ENCODE data around the gene DPYD.

Gene DPYD

DNA sequence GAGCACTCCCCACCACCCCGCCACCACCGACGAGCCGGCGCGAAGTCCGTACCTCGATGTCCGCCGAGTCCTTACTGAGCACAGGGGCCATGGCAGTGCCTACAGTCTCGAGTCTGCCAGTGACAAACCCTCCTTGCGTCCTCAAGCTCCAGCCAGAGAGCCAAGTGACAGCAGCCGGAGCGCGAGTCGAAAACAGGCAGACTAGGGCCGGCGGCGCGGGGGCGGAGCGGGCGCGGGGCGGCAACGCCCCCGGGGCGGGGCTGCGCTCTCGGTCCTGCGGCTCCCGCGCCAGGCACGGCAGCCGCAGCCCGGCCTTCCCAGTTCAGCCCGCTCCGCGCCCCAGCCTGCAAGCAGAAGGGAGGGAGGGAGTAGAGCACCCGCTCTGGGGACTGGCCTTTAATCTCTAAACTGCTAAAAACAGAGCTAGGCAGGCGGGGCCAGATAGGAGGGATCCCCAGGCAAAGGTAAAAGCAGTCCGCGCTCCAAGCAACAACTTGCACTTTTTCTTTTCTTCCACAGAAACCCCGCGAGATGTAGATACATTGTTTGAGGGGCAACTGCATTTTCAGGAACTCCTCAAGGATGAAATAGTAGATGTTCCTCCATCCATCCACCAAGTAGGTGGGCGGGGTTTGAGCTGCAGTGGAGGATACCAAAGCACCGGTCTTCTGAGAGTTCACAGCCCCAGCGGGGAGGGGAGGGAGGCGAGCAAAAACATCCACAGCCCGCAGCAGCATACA, at the start of gene DPYD:
Gene DPYD (minus strand): TSS at position 203 of the 740 bp plus-strand sequence. CDS start 112 bp downstream, at position 91.
- DNase-seq, result peak; percentile 90

GRCh38 chr1:97960470-97960869, 39.6 kb upstream of the DPYD start:
- no peak for DNase-seq

DNA sequence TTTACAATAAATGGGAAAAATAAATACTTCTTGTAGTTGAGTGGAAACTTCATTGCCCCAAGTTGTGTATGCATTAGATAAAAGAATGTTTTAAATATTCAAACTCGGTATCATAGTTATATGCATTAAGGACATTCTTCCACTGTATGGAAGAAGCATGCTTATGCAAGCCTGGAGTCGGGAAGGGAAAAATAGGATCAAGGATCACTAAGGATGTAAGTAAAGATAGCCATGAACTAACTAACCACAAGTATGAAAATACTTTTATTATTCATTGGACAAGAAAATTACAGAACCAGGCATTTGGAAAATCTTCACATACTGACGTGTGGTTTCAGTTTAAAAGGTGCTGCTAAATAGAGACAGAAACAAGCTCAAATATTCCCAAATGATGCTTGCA, 26.9 kb upstream of the DPYD start:
- no peak for DNase-seq

DNA sequence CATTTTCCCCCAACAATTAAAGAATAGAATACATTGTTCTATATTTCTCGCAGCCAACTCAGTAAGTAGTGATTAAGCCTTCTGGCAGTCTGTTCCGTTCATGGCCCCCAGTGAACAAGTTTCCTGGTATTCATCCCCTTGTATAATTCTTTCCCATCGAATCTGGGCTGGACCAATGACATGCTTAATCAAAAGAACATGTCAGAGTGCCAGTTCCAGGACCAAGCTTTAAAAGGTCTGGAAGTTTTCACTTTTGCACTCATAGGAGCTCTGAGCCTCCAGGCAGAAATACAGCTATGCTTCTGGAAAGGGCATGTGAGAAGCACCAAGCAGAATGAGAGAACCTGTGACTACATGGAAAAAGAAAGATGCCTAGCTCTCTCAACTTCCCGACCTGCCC, 22.5 kb upstream of the DPYD start:
- no peak for DNase-seq

DNA sequence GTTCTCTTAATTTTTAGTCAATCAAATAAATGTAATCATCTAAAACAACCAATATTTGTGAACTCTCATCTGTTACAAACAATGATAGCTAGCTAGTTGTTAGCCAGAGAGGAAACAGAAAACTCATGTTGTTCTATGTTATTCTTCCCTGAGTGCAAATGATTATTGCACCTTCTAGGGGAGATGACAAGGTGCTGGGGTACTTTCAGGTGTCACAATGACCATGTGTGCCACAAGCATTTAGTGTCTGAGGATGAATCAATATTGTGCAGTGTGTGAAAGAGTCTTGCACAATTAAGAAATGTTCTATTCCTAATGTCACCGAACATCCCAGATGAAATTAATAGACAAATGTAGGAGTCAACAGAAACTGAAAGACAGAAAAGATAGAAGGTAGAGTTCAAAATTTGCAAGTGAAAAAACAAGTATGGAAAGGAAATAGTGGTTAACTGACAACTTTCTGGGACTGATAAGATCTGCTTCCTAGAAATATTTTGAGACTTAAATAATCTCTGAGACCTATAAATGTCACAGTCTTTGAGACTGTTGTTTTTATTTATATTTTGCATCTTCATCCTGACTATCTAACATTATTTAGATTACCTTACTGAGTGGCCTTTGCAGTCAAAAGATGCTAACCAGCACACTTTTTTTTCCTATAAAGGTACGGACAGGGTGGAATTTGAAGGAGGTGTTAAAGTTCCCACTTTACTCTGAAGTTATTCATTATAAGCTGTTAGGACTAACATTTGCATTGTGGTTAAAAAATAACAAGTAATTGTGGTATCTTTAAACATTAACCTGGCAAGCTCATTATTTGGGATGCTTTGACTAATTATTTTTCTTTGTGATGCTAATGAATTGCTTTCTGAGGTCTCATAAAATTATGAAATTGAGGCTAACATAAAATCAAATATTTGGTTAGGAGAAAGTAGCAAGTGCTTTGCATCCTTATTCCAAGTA, 21.6 kb upstream of the DPYD start:
- no peak for DNase-seq

DNA sequence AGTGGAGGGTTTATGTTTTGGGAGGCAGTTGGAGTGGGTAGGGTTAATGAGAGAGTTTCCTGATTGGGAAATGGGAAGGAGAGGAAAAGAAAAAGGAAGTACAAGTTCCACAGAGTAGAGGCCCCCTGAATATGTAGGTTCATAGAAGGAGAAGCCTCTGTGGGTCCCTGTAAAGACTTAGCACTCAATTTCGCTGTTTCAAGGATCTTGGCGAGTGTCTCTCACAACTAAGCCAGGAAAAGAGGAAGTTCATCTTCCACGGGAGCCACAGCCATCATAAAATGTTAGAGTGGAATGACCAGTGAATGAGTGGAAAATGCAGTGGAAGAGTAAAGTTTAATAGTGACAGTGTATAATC, 17.4 kb upstream of the DPYD start:
- no peak for DNase-seq

DNA sequence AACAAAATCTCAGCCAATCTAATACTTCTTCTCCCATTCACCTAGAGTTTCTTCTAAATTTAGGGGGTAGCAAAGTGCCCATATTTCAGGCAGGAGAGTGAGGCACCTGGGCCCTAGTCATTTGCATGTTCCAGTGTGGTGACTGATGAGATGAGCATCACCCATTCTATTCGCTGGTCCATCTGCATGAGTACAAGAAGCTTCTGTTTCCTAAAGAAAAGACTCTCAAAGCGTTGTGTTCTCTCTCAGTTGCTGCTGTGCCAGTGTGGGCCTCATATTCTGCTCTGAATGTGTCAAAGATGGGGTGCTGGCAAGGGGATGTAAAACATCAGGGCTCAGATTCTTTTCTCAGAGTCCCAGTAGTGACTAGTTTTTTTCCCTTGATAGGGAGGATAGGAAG, 16.1 kb upstream of the DPYD start:
- DNase-seq, result no peak

- no peak for DNase-seq
These were observed 13.7 kb upstream of the DPYD start for GRCh38 chr1:97934491-97934890.

GRCh38 chr1:97929874-97930851, 9.3 kb upstream of the DPYD start:
- DNase-seq, result no peak

DNA sequence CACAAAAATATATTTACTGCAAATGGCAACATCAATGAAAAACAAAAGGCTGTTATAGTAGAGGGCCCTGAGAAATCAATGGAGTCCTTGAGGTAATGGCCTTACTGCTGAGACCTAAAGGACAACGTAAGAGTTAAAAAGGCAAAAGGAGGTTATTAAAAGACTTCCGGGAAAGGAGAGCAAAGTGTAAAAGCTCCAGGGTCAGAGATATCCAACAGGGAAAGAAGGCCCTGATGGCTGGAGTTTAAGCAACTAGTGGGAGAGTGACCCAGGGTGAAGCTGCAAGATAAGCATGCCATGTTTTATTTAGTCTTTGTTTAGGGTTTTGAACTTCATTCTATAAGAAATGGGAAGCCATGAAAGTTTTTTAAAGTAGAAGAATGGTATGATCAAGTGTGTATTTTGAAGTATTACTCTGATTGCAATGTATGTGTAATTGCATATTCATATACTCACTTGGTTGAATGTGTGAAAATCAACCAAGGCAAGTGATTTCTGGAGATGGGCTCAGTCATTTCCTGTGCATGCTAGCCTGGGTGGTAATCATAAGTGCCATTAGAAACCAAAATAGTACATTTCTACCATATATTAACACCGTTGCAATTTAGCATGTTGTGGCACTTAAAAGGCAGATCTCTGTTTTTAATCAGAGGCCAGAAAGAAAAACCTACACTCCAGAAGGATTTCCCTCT, 5.3 kb upstream of the DPYD start:
- DNase-seq, result no peak

- DNase-seq, result no peak
These were observed 4.3 kb upstream of the DPYD start for GRCh38 chr1:97925151-97925550.

- no peak for DNase-seq
These were observed 3.0 kb upstream of the DPYD start for GRCh38 chr1:97923811-97924210.

DNA sequence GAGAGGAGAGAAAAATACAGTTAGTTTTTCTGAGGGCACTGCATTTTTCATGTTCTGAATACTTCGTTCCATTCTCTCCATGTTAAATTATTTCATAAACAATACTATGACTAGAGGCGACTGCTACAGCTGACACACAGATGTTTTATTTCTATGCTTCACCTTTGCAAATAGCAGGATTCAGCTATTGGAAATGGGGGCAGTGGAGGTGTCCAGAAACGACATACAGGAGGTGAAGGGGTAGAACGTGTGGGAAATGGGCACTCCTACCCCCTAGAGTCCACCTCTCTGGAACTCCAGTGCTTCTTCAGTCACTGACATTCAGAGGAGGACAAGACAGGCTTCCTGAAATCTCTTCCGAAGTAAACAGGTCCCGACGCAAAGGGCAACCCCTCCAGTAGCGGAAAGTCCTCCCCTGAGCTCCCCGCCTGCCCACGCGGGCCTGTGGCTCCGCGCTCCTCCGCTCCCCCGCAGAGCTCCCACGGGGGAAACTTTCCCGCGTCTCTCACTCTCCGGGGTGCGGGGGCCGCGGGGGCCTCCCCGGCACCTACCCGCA, 480 bp downstream of the DPYD start:
- DNase-seq, result no peak

- DNase-seq, result no peak
These were observed 1.1 kb downstream of the DPYD start for GRCh38 chr1:97919585-97920261.

DNA sequence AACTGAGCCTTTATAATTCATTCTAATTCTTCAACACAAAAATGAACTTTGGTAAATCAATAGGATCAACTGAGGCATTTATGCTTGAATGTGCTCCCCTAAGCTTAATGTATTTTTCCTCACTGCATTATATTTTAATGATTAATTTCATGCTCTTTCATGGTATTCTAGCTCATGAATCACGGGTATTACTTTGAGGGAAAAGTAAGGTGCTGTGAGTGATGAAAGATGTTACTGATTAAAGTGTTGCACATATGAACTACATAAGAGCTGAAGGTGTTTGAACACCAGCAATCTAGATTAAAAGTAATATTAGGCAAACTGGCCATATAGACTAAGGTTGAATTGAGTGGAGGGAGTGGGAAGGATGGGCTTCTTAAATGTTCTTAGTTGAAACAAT, 1.9 kb downstream of the DPYD start:
- DNase-seq, result no peak

DNA sequence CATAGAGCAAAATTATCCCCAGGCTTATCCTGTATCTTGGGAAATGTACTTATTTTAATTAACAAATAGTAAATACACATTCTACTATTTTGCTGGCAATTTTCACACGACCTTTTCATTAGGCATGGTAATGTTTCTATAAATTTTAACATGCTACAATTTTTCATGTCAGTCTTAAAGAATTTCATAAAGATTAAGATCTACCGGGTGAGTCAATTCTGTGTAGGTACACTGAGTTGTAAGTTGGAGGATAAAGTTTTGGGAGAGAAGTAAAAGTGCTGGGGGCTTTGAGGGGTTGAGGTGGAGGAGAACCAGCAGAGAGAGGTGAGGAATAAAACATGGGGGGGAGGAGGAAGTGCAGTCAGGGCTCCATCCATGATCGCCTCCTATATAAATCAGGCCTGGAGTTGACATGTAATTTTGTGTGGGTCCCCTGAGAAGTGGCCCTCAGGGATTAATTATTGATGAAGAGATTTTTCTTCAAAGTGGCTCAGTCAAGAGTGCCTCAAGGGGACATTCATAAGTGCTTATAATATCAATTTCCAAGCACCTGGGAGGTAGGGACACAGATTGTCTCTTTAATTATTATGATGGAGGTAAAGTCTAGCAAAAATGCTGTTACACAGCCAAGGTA, 7.2 kb downstream of the DPYD start:
- no peak for DNase-seq

DNA sequence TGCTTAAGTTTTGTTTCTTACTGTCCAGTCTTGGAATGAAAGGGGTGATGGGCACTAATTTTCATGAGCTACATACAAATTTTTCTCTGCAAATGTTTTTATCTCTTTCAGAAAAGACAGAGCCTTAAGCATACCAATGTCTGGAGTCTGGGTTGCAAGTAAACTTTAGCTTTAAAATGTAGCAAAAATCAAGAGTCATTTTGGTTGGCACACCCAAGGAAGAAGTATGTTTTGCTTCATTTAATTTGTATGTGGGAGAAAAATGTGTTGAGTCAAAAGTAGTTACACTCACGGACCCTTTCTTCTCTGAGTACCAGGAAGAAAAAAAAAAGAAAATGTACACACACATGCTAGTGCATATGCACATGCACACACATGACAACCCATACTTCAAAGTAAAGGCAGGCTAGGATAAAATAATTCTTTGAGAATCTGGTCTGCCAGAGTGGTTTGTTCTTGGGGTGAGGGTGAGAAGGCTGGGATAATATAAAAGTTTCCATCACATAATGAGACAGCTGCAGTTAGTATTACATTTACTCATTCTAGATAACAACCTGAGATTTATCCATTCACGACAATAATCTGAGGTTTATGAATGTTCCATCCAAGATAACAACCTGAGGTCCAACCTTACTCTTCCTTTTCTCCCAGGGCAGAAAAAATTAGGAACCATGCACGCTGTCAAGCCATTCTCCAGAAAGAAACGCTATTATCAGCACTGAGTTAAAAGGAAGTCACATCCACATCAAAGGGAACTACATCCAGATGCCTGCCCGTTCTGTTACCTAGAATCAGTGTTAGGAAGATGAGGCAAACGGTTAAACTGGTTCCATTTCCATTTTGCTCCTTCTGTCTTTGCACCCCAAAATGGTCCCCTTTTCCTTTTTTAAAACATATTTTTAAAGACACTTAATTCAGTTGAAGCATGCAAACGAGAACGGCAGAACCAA, 9.3 kb downstream of the DPYD start:
- DNase-seq, result no peak

DNA sequence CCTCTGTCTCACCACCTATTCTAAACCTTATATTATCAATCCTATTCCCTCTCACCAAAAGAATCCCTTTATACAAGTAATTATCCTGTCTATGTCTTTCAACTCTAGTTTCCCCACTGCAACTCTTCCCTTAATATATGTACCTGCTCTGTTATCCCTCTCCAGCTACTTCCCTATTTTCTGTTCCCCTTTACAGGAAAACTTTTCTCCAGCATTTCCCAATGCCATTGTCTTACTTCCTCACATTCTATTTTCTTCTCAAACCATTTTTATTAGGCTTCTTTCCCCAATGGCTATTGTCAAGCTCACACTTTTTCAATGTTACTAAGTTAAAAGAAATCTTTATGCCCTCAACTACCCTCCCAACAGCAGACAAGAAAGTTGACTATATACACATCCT, 11.6 kb downstream of the DPYD start:
- DNase-seq, result no peak

DNA sequence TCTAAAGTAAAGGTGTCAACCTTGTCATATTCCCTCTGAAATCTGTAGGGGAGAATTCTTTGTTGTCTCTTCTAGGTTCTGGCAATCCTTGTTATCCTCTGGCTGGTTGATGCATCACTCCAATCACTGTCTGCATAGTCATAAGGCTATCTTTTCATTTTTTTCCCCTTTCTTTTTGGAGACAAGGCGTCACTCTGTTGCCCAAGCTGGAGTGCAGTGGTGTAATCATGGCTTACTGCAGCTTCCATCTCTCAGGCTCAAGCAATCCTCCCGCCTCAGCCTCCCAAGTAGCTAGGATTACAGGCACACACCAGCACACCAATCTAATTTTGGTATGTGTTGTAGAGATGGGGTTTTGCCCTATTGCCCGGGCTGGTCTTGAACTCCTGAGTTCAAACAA, 12.9 kb downstream of the DPYD start:
- DNase-seq, result no peak
